ENCODE data around the gene ADAMTS2.
"Not testable (repeated sequence)": the region's sequence is repeated elsewhere in the genome, so short reads cannot be mapped to it uniquely, and the experiment has no call there.

Gene ADAMTS2

GRCh38 chr5:179222246-179223017, 122.8 kb downstream of the ADAMTS2 start:
- no peak for TF ChIP-seq ZNF274 (IDR thresholded peaks at IDR 0.05; ENCODE audit: low read depth, low read length)
- H3K4me3 ChIP-seq (ENCODE audit: low read length) = no peak overlapping the region

- TF ChIP-seq ZNF274 (IDR thresholded peaks at IDR 0.05; ENCODE audit: low read depth, low read length) = no peak
Measured at GRCh38 chr5:179221877-179222220, 123.4 kb downstream of the ADAMTS2 start.

GRCh38 chr5:179221196-179221876, 123.9 kb downstream of the ADAMTS2 start:
- no peak for TF ChIP-seq ZNF274 (IDR thresholded peaks at IDR 0.05; ENCODE audit: low read depth, low read length)
- H3K4me3 ChIP-seq (ENCODE audit: low read length) = no peak overlapping the region

More at GRCh38 chr5:179221877-179222220, 123.4 kb downstream of the ADAMTS2 start:
- H3K4me3 ChIP-seq (ENCODE audit: low read length) = no peak overlapping the region

DNA sequence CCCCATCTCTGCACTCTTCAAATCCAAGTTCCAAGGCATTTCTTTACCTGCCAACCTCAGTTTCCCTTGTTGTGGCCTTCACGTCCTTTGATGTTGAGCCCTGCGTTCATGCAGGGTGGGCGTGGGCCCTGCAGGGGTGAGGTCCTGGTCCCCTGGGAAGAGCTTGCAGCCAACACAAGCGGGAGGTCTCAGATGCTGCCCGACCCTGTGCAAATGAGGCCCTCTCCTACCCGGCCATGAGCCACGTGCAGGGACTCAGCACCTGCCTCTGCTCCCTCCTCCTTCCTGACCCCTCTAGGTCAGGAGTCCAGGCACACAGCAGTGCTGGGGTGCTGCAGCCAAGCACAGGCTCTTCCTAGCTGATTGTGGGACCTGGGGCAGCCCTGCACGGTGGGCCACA, 124.5 kb downstream of the ADAMTS2 start:
- H3K4me3 ChIP-seq (ENCODE audit: low read length) = no peak overlapping the region
- no peak for TF ChIP-seq ZNF274 (IDR thresholded peaks at IDR 0.05; ENCODE audit: low read depth, low read length)

DNA sequence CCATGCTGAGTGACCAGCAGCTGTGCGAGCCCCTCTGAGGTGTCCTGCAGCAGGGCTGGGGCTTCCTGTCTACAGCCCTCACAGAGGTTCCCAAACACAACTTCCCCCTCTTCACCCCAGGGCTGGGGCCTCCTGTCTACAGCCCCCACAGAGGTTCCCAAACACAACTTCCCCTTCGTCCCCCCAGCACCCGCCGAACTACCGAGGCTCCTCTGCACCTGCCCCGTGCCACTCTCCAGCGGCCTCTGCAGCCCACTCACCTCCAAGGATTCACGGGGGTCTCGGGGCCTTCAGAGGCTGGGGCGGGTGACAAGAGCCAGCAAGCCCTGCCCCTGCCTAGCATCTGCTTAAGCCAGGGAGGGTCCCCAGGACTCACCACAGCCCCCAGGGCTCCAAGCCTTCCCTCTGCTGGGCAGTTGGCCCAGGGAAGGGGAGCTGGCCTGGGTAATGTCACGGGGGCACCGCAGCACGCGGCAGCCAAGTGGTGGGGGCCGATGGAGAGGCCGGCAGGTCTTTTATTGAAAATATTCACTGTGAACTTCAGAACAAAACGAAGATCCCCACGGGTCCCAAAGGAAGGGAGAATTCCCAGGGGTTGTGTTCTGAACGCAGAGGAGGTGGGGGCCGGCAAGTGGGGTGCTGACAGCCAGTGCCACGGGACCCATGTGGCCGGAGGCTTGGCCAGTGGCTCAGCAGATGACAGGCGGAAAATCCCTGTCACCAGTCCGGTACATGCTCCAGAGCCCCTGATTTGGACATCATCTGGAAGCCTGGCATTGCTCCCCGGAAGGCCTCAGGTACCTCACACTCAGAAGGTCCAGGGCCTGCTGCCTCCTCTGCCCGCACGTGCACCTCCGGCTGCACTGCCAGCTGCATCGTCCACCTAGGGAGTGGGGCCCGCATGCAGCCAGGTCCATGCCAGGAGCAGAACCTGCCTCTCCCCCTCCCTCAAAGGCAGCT, 125.3 kb downstream of the ADAMTS2 start:
- H3K4me3 ChIP-seq (ENCODE audit: low read length) = no peak overlapping the region
- TF ChIP-seq ZNF274 (IDR thresholded peaks at IDR 0.05; ENCODE audit: low read depth, low read length) = no peak

DNA sequence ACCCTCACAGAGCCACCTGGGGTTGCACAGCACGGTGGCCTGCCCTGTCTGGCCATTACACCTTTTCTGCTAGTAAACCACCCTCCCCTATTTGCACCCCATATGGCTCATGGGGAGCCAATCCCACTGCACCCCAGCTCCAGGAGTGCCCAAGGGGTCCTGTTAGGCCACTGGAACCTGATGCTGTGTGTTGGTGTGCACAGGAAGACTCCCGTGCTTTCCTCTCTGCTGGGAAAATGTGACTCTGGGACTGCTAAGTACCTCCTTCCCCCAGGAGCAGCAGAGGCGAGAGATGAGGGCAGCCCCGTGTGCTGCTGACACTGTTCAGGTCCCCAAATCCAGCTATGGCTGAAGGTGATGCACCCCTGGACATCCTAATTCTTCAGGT, 126.3 kb downstream of the ADAMTS2 start:
- TF ChIP-seq ZNF274 (IDR thresholded peaks at IDR 0.05; ENCODE audit: low read depth, low read length) = no peak
- no peak overlapping the region for H3K4me3 ChIP-seq (ENCODE audit: low read length)

DNA sequence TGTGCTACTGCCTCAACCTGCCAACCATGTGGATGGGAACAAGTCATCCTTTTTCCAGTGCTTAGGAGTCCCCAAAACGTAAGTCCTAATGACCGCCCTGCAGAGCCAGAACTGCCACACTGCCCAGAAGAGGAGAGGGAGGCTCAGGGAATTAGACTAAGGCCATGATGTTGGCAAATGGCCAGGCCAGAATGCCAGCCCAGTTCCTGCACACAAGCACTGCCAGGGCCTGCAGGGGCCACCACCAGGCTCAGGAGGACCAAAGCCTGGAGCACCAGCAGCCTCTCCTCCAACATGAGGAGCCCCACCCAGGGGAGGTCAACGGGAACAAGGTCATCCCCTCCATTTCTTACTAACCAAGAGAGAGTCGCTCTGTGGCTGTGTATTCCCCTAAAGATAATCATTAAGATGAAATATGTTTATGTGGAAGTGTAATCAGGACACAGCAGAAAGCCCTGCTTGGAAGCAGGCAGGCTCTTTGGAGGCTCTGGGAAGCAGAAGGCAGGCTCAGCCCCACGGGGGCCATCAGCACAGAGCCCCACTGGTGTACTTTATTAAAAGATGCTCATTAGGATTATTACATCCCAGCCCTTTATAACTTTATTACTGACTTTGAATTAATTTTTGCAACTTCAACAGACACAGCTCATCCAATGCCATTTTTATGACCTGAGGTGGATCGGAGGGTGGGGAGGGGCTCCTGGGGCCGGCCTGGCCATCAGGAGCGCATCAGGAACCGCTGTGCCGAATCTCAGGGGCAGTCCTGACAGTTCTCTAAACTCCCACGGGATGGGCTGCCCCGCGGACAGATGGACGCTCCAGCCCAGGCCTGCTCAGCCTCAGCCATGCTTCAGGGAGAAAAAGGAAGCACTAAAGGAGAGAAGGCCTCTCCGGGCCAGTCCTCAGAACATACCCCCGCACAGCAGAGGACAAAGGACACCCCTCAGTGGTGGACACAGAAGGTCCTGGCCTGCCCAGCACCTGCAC, 127.0 kb downstream of the ADAMTS2 start:
- TF ChIP-seq ZNF274 (IDR thresholded peaks at IDR 0.05; ENCODE audit: low read depth, low read length) = no peak
- H3K4me3 ChIP-seq (ENCODE audit: low read length) = no peak overlapping the region

DNA sequence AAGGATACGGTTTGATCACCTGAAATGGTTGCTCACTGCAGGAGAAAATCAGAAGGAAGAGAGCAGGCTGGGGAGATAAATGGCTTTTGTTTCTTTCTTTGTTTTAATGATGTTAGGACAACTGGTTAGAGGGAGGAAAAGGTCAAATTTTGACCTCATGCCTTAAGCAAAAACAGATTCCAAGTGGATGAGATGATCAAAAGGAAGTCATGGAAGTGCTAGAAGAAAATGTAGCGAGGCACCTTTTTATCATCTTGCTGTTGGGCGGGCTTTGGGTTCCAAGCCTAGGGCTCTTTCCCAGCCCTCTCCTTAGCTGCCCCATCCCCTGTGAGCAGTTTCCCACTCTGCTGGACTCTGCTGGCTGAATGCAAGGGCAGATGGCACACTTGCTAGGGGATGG, 127.9 kb downstream of the ADAMTS2 start:
- TF ChIP-seq ZNF274 (IDR thresholded peaks at IDR 0.05; ENCODE audit: low read depth, low read length) = no peak
- H3K4me3 ChIP-seq (ENCODE audit: low read length) = no peak overlapping the region

GRCh38 chr5:179216381-179216780, 128.9 kb downstream of the ADAMTS2 start:
- H3K4me3 ChIP-seq (ENCODE audit: low read length) = not testable (repeated sequence)

DNA sequence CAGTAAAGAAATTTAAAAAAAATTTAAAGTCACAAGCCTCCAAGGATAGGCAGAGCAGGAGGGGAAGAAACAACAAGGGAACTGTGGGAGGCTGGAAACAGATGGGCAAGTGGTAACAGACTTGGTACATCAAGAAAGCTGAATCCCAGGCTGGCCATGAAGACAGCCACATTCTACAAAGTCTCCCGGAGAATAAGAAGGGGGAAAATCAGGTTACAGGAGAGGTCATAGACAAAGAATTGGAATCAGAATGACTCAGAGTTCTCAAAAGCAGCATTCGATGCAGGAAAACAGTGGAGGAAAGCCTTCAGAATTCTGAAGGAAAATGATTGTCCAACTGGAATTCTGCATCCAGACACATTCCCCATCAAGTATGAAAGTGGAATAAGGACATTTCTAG, 129.7 kb downstream of the ADAMTS2 start:
- TF ChIP-seq ZNF274 (IDR thresholded peaks at IDR 0.05; ENCODE audit: low read depth, low read length) = no peak
- no peak overlapping the region for H3K4me3 ChIP-seq (ENCODE audit: low read length)

DNA sequence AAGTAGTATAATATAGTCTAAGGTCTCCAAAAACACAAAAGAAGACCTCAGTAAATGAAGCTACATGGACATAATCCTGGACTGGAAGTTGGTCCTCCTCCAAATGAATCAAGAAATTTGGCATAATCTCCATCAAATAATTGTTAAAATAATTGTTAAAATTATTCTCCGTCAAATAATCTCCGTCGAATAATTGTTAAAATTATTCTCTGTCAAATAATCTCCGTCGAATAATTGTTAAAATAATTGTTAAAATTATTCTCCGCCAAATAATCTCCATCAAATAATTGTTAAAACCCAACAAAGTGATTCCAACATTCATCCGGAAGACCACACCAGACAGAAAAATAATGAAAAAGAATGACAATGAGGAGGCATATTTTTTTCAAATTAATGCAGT, 130.6 kb downstream of the ADAMTS2 start:
- no peak overlapping the region for H3K4me3 ChIP-seq (ENCODE audit: low read length)
- no peak for TF ChIP-seq ZNF274 (IDR thresholded peaks at IDR 0.05; ENCODE audit: low read depth, low read length)

- no peak for TF ChIP-seq ZNF274 (IDR thresholded peaks at IDR 0.05; ENCODE audit: low read depth, low read length)
- no peak overlapping the region for H3K4me3 ChIP-seq (ENCODE audit: low read length)
Measured at GRCh38 chr5:179212870-179213269, 132.4 kb downstream of the ADAMTS2 start.

GRCh38 chr5:179211631-179212030, 133.6 kb downstream of the ADAMTS2 start:
- TF ChIP-seq ZNF274 (IDR thresholded peaks at IDR 0.05; ENCODE audit: low read depth, low read length) = no peak
- no peak overlapping the region for H3K4me3 ChIP-seq (ENCODE audit: low read length)

Data from GM08714 (cell line).